ENCODE measurements around the gene C2orf76.

Gene C2orf76

GRCh38 chr2:119338826-119339561 is 27.6 kb downstream of the C2orf76 start:
- peak in 1 of 2 donors; percentile 3 for DNase-seq (ENCODE audit: low read depth in 1 of 2, low spot score in 1 of 2)

- no peak for DNase-seq (ENCODE audit: low read depth in 1 of 2, low spot score in 1 of 2)
Measured at GRCh38 chr2:119338272-119338671, 28.4 kb downstream of the C2orf76 start.

- no peak for DNase-seq (ENCODE audit: low read depth in 1 of 2, low spot score in 1 of 2)
Measured at GRCh38 chr2:119337749-119338148, 28.9 kb downstream of the C2orf76 start.

GRCh38 chr2:119333833-119334232 is 32.8 kb downstream of the C2orf76 start:
- no peak for DNase-seq (ENCODE audit: low read depth in 1 of 2, low spot score in 1 of 2)

- no peak for DNase-seq (ENCODE audit: low read depth in 1 of 2, low spot score in 1 of 2)
Measured at GRCh38 chr2:119333360-119333759, 33.3 kb downstream of the C2orf76 start.

GRCh38 chr2:119332953-119333352 is 33.7 kb downstream of the C2orf76 start:
- DNase-seq (ENCODE audit: low read depth in 1 of 2, low spot score in 1 of 2): no peak

GRCh38 chr2:119327431-119327830 is 39.2 kb downstream of the C2orf76 start:
- DNase-seq (ENCODE audit: low read depth in 1 of 2, low spot score in 1 of 2): no peak

- no peak for DNase-seq (ENCODE audit: low read depth in 1 of 2, low spot score in 1 of 2)
Measured at GRCh38 chr2:119326938-119327337, 39.7 kb downstream of the C2orf76 start.

GRCh38 chr2:119324685-119325270 is 41.9 kb downstream of the C2orf76 start:
- no peak for DNase-seq (ENCODE audit: low read depth in 1 of 2, low spot score in 1 of 2)

- no peak for DNase-seq (ENCODE audit: low read depth in 1 of 2, low spot score in 1 of 2)
Measured at GRCh38 chr2:119323459-119323858, 43.2 kb downstream of the C2orf76 start.

- DNase-seq (ENCODE audit: low read depth in 1 of 2, low spot score in 1 of 2): no peak
Measured at GRCh38 chr2:119319593-119319992, 47.0 kb downstream of the C2orf76 start.

- DNase-seq (ENCODE audit: low read depth in 1 of 2, low spot score in 1 of 2): no peak
Measured at GRCh38 chr2:119317554-119317953, 49.1 kb downstream of the C2orf76 start.

GRCh38 chr2:119316066-119316465 is 50.6 kb downstream of the C2orf76 start:
- DNase-seq (ENCODE audit: low read depth in 1 of 2, low spot score in 1 of 2): no peak

GRCh38 chr2:119315241-119315925 is 51.3 kb downstream of the C2orf76 start:
- DNase-seq (ENCODE audit: low read depth in 1 of 2, low spot score in 1 of 2): no peak

GRCh38 chr2:119311831-119312230 is 54.8 kb downstream of the C2orf76 start:
- no peak for DNase-seq (ENCODE audit: low read depth in 1 of 2, low spot score in 1 of 2)

GRCh38 chr2:119311371-119311770 is 55.3 kb downstream of the C2orf76 start:
- DNase-seq (ENCODE audit: low read depth in 1 of 2, low spot score in 1 of 2): no peak

- DNase-seq (ENCODE audit: low read depth in 1 of 2, low spot score in 1 of 2): no peak
Measured at GRCh38 chr2:119308793-119309330, 57.8 kb downstream of the C2orf76 start.

- no peak for DNase-seq (ENCODE audit: low read depth in 1 of 2, low spot score in 1 of 2)
Measured at GRCh38 chr2:119307419-119308140, 59.1 kb downstream of the C2orf76 start.

- no peak for DNase-seq (ENCODE audit: low read depth in 1 of 2, low spot score in 1 of 2)
Measured at GRCh38 chr2:119306196-119306590, 60.4 kb downstream of the C2orf76 start.

- no peak for DNase-seq (ENCODE audit: low read depth in 1 of 2, low spot score in 1 of 2)
Measured at GRCh38 chr2:119305497-119306195, 61.0 kb downstream of the C2orf76 start.

GRCh38 chr2:119304847-119305246 is 61.8 kb downstream of the C2orf76 start:
- DNase-seq (ENCODE audit: low read depth in 1 of 2, low spot score in 1 of 2): no peak

Data from activated CD4-positive, alpha-beta T cell treated with anti-CD3 and anti-CD28 coated beads, Interleukin-2, amount 50 U/mL, for 24 hours (primary cell).